Neural progenitor cell (in vitro differentiated cells): ENCODE data around the gene WFDC2. TPM values are rescaled to one million over a fixed set of nuclear protein-coding genes. Genes with fewer than 3 reads are reported as not detected.
A peak's percentile ranks its signal among the peaks of the same experiment; 100 is the strongest.
"Not testable (repeated sequence)": the region's sequence is repeated elsewhere in the genome, so short reads cannot be mapped to it uniquely, and the experiment has no call there.

Source experiments
- DNase-seq: peaks from one replicate; pipeline ENCODE4 v3.0.0-alpha.2; 2016; ENCODE audit warnings: low spot score
- H2AFZ ChIP-seq: fragments of 200-600 bp; sonication (generic); replicated peaks from 2 replicates; pipeline ENCODE4 v1.6.1; 2016; ENCODE audit warnings: antibody characterized with exemption
- H3F3A ChIP-seq: fragments of 200-600 bp; sonication (generic); 2 replicates; pipeline ENCODE4 v1.6.1; 2016; ENCODE audit warnings: antibody characterized with exemption, low read depth
- H3K27ac ChIP-seq: fragments of 200-600 bp; sonication (generic); 2 replicates; pipeline ENCODE4 v1.5.1; 2016; ENCODE audit warnings: mild to moderate bottlenecking
- H3K27me3 ChIP-seq: fragments of 200-600 bp; sonication (generic); 2 replicates; pipeline ENCODE4 v1.6.1; 2016; ENCODE audit warnings: mild to moderate bottlenecking, moderate library complexity
- H3K36me3 ChIP-seq: fragments of 200-600 bp; sonication (generic); 2 replicates; pipeline ENCODE4 v1.5.1; 2016
- H3K4me1 ChIP-seq: fragments of 200-600 bp; sonication (generic); 2 replicates; pipeline ENCODE4 v1.6.1; 2016; ENCODE audit warnings: mixed run types
- H3K4me2 ChIP-seq: fragments of 200-600 bp; sonication (generic); 2 replicates; pipeline ENCODE4 v1.6.1; 2016
- H3K4me3 ChIP-seq: fragments of 200-600 bp; sonication (generic); 2 replicates; pipeline ENCODE4 v1.5.1; 2016
- H3K79me2 ChIP-seq: fragments of 200-600 bp; sonication (generic); 2 replicates; pipeline ENCODE4 v1.6.1; 2016; ENCODE audit warnings: low read depth
- H3K9ac ChIP-seq: fragments of 200-600 bp; sonication (generic); 2 replicates; pipeline ENCODE4 v1.6.1; 2016
- H3K9me3 ChIP-seq: fragments of 200-600 bp; sonication (generic); 2 replicates; pipeline ENCODE4 v1.5.1; 2016; ENCODE audit warnings: low read depth
- H4K20me1 ChIP-seq: fragments of 200-600 bp; sonication (generic); 2 replicates; pipeline ENCODE4 v1.6.1; 2016; ENCODE audit warnings: low read depth
- H3K27ac Mint-ChIP-seq: 3 replicates; pipeline ENCODE4 v1.8.0; 2021; ENCODE audit warnings: mixed read lengths
- H3K27me3 Mint-ChIP-seq: 2 replicates; pipeline ENCODE4 v1.8.0; 2022; ENCODE audit warnings: low read depth, mild to moderate bottlenecking, inconsistent platforms, moderate library complexity, mixed read lengths; ENCODE audit not compliant: insufficient read depth
- H3K36me3 Mint-ChIP-seq: 3 replicates; pipeline ENCODE4 v1.8.0; 2021; ENCODE audit warnings: mixed read lengths
- H3K4me1 Mint-ChIP-seq: 3 replicates; pipeline ENCODE4 v1.8.0; 2021; ENCODE audit warnings: mixed read lengths
- H3K4me3 Mint-ChIP-seq: 3 replicates; pipeline ENCODE4 v1.8.0; 2021; ENCODE audit warnings: mild to moderate bottlenecking, moderate library complexity, mixed read lengths
- H3K9me3 Mint-ChIP-seq: 3 replicates; pipeline ENCODE4 v1.8.0; 2020; ENCODE audit warnings: mixed read lengths
- EZH2 ChIP-seq: fragments of 200-600 bp; sonication (generic); IDR thresholded peaks from 2 replicates; pipeline ENCODE4 v1.6.1; 2017; ENCODE audit warnings: antibody characterized with exemption, mild to moderate bottlenecking, moderate library complexity
- EZH2phosphoT487 ChIP-seq: fragments of 200-600 bp; sonication (generic); IDR thresholded peaks from 2 replicates; pipeline ENCODE4 v1.6.1; 2017; ENCODE audit warnings: antibody characterized with exemption
- total RNA-seq: library from RNA; depleted of rRNA; stranded (reverse); fragments of >200 nt; gene quantifications from 2 replicates; pipeline ENCODE4 v1.2.3, GENCODE V29; 2015; ENCODE audit warnings: low replicate concordance
- TF ChIP-seq, protein P1 (sequence below): fragments of 200-600 bp; sonication (generic); IDR thresholded peaks from 2 replicates; pipeline ENCODE4 v1.5.1; 2017; ENCODE audit warnings: antibody characterized with exemption, mild to moderate bottlenecking

WFDC2 gene
- total RNA-seq, 1 donor from 2014 or later: 2.7 TPM

DNA sequence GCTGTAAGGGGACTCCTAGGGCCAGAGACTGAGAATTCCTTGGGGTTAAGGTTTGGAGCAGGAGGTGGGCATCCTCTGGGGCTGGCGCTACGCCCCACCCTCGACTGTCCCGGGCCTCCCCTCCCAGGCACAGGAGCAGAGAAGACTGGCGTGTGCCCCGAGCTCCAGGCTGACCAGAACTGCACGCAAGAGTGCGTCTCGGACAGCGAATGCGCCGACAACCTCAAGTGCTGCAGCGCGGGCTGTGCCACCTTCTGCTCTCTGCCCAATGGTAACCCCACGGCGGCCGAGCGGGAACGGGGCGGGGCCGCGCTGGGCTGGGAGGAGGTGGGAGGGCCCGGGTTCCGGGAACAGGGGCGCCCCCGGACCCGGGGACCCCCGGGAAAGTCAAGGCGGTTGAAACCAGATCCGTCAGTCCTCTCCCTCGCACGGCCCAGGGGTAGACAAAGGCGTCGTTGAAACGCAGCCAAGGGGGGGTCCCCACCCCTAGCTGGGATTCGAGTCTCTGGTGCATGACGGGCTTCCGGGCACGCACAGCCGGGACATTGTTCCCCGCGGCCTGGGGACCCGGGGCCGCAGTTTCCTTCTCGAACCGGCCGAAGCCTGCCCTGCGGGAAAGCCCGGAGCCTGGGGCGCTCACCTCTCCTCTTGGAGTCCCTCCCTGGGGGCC, 844 bp downstream of the WFDC2 start:
- Mint-ChIP-seq H3K27me3 (peaks cover 17% of the 10 kb centered on the region), H3K36me3 (no peaks in the 10 kb centered on the region), H3K27ac (no peak overlapping the region), H3K4me1 (peaks cover 13% of the 10 kb centered on the region), H3K9me3 (peaks cover 6% of the 10 kb centered on the region), H3K4me3 (peak overlapping the region; percentile 81)
- Histone ChIP-seq H3K4me2 (peak overlapping the region; percentile 93), H2AFZ (peak overlapping the region; percentile 85), H3F3A (peaks cover 6% of the 10 kb centered on the region), H4K20me1 (no peaks in the 10 kb centered on the region), H3K9me3 (no peaks in the 10 kb centered on the region), H3K9ac (no peak overlapping the region), H3K27me3 (peaks cover 50% of the 10 kb centered on the region), H3K4me3 (peak overlapping the region; percentile 54), H3K36me3 (no peaks in the 10 kb centered on the region), H3K27ac (no peak overlapping the region), H3K4me1 (no peaks in the 10 kb centered on the region), H3K79me2 (no peaks in the 10 kb centered on the region)
- no peak for TF ChIP-seq EZH2phosphoT487
- TF ChIP-seq EZH2: peak; percentile 7
- peak; percentile 65 for DNase-seq

DNA sequence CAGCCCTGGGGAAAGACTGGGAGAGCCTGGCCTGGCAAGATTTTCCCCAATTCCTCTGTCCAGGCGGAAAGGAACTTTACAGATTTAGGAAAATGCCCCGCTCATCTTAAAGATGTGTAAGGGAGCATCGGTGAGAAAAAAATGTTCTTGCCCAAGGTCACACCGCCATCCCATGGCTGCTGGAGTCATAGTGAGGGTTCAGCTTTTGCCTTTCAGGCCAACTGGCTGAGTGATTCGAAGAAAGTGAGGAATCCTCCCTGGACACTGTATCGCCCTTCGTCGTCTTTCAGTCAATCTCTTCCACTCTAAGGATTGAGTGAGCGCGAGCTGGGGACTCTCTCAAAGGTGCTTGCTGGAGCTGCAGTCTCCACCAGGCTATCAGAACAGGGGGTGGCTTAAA, 1.4 kb downstream of the WFDC2 start:
- H3K9ac ChIP-seq: no peak overlapping the region
- no peaks in the 10 kb centered on the region for H3K9me3 ChIP-seq
- no peaks in the 10 kb centered on the region for H3K4me1 ChIP-seq
- Mint-ChIP-seq H3K9me3 (peaks cover 6% of the 10 kb centered on the region), H3K4me1 (peaks cover 13% of the 10 kb centered on the region), H3K4me3 (peak overlapping the region; percentile 81), H3K27ac (peak overlapping the region; percentile 48), H3K36me3 (no peaks in the 10 kb centered on the region), H3K27me3 (peaks cover 16% of the 10 kb centered on the region)
- H3K36me3 ChIP-seq: no peaks in the 10 kb centered on the region
- no peak overlapping the region for H3K27ac ChIP-seq
- peak; percentile 33 for DNase-seq
- H3K79me2 ChIP-seq: no peaks in the 10 kb centered on the region
- peaks cover 6% of the 10 kb centered on the region for H3F3A ChIP-seq
- peak overlapping the region; percentile 54 for H3K4me3 ChIP-seq
- TF ChIP-seq EZH2phosphoT487: no peak
- TF ChIP-seq, protein P1, sequence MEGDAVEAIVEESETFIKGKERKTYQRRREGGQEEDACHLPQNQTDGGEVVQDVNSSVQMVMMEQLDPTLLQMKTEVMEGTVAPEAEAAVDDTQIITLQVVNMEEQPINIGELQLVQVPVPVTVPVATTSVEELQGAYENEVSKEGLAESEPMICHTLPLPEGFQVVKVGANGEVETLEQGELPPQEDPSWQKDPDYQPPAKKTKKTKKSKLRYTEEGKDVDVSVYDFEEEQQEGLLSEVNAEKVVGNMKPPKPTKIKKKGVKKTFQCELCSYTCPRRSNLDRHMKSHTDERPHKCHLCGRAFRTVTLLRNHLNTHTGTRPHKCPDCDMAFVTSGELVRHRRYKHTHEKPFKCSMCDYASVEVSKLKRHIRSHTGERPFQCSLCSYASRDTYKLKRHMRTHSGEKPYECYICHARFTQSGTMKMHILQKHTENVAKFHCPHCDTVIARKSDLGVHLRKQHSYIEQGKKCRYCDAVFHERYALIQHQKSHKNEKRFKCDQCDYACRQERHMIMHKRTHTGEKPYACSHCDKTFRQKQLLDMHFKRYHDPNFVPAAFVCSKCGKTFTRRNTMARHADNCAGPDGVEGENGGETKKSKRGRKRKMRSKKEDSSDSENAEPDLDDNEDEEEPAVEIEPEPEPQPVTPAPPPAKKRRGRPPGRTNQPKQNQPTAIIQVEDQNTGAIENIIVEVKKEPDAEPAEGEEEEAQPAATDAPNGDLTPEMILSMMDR: peak; percentile 10
- H3K27me3 ChIP-seq: peaks cover 45% of the 10 kb centered on the region
- H3K4me2 ChIP-seq: peak overlapping the region; percentile 93
- peak overlapping the region; percentile 85 for H2AFZ ChIP-seq
- H4K20me1 ChIP-seq: no peaks in the 10 kb centered on the region

DNA sequence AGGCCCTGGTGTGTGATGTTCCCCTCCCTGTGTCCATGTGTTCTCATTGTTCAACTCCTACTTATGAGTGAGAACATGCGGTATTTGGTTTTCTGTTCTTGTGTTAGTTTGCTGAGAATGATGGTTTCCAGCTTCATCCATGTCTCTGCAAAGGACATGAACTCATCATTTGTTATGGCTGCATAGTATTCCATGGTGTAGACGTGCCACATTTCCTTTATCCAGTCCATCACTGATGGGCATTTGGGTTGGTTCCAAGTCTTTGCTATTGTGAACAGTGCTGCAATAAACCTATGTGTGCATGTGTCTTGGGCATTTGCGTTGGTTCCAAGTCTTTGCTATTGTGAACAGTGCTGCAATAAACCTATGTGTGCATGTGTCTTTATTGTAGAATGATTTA, 2.7 kb downstream of the WFDC2 start:
- DNase-seq, H3K9me3 Mint-ChIP-seq, H3K4me2 ChIP-seq, H3K36me3 Mint-ChIP-seq, H3F3A ChIP-seq, H3K79me2 ChIP-seq, H3K9me3 ChIP-seq, H2AFZ ChIP-seq, H3K36me3 ChIP-seq, H3K9ac ChIP-seq, H3K4me3 Mint-ChIP-seq, H3K4me3 ChIP-seq, H4K20me1 ChIP-seq, H3K27ac ChIP-seq, H3K27ac Mint-ChIP-seq, H3K4me1 ChIP-seq: not testable (repeated sequence)
- peaks cover 12% of the 10 kb centered on the region for H3K27me3 Mint-ChIP-seq
- H3K4me1 Mint-ChIP-seq: peaks cover 13% of the 10 kb centered on the region
- H3K27me3 ChIP-seq: peaks cover 38% of the 10 kb centered on the region

DNA sequence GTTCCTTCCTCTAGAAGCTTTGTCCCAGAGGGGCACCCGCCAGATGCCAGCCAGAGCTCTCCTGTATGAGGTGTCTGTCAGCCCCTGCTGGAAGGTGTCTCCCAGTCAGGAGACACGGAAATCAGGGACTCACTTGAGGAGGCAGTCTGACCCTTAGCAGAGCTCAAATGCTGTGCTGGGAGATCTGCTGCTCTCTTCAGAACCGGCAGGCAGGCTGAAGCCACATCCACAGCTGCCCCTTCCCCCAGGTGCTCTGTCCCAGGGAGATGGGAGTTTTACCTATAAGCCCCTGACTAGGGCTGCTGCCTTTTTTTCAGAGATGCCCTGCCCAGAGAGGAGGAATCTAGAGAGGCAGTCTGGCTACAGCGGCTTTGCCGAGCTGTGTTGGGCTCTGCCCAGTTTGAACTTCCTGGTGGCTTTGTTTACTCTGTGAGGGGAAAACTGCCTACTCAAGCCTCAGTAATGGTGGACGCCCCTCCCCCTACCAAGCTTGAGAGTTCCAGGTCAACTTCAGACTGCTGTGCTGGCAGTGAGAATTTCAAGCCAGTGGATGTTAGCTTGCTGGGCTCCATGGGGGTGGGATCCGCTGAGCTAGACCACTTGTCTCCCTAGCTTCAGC, 8.1 kb downstream of the WFDC2 start:
- not testable (repeated sequence) for H3K9me3 ChIP-seq, H3K27me3 Mint-ChIP-seq, H2AFZ ChIP-seq, H3K4me1 Mint-ChIP-seq, H3K36me3 ChIP-seq, H3K36me3 Mint-ChIP-seq, H3K4me3 Mint-ChIP-seq, DNase-seq, H3K4me3 ChIP-seq, H4K20me1 ChIP-seq, H3K27ac ChIP-seq, H3K27ac Mint-ChIP-seq, H3K9ac ChIP-seq, H3K4me1 ChIP-seq, H3K4me2 ChIP-seq, H3K27me3 ChIP-seq, H3K79me2 ChIP-seq, H3F3A ChIP-seq
- peaks cover 11% of the 10 kb centered on the region for H3K9me3 Mint-ChIP-seq
